ENCODE data around the gene PARVB.
A peak's percentile ranks its signal among the peaks of the same experiment; 100 is the strongest.

PARVB gene

DNA sequence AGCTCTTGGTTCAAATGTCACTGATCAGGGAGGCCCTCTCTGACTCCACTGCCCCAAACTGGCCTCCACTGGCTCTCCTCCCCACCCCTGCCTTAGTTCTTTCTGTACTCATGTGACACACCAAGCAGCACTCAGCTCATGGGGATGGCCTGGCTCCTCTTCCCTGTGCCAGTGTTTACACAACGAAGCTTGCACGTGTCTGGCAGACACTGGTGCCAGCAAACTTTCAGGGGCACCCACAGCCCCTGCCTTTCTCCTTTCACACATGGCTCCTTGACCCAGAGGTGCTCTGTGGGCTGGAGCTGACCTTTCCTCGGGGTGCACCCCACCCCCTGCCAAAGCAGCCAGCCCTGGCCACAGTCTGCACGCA lies 119.0 kb downstream of the PARVB start:
- H3K36me3 ChIP-seq (ENCODE audit: control insufficient read depth in 2 of 2, insufficient read depth in 2 of 2, low read length in 2 of 2), result peaks cover 0 to under 1% of the 10 kb centered on the region in 2 donors
- H3K27ac ChIP-seq (ENCODE audit: low read depth in 2 of 2, low read length in 2 of 2), result peak overlapping the region in 1 of 2 donors; percentile 23
- no peaks in the 10 kb centered on the region for H3K4me1 ChIP-seq (ENCODE audit: control insufficient read depth in 2 of 2, insufficient read depth in 2 of 2, low read length in 2 of 2)
- H3K27me3 ChIP-seq (ENCODE audit: control insufficient read depth in 2 of 2, insufficient read depth in 2 of 2, low read length in 2 of 2), result no peaks in the 10 kb centered on the region
- no peak overlapping the region for H3K4me3 ChIP-seq (ENCODE audit: low read length in 2 of 2)
- no peak overlapping the region for H3K9ac ChIP-seq (ENCODE audit: low read depth in 1 of 2, low read length in 2 of 2)
- no peaks in the 10 kb centered on the region for H3K9me3 ChIP-seq (ENCODE audit: control insufficient read depth in 2 of 2, low read length in 2 of 2)

DNA sequence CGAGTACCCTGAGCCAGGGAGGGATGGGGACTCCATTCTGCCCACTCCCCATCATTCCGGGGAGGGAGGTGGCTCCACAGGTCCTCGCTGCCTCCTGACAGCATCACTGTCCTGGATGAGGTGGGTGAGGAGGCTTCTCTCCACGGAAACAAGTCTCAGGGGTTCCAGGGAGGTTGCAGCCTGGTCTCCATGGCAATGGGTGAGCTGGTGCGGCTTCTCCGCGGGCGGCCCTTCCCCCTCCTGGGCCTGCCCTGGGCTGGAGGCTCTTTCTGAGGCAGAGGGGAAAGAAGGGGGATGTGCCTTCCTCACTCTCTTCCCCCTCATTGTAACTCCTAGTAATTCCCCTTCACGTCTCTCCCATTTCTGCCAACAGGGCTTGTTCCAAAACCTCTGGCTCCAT lies 119.5 kb downstream of the PARVB start:
- no peaks in the 10 kb centered on the region for H3K27me3 ChIP-seq (ENCODE audit: control insufficient read depth in 2 of 2, insufficient read depth in 2 of 2, low read length in 2 of 2)
- H3K27ac ChIP-seq (ENCODE audit: low read depth in 2 of 2, low read length in 2 of 2), result no peak overlapping the region
- H3K9me3 ChIP-seq (ENCODE audit: control insufficient read depth in 2 of 2, low read length in 2 of 2), result no peaks in the 10 kb centered on the region
- no peaks in the 10 kb centered on the region for H3K36me3 ChIP-seq (ENCODE audit: control insufficient read depth in 2 of 2, insufficient read depth in 2 of 2, low read length in 2 of 2)
- no peak overlapping the region for H3K4me3 ChIP-seq (ENCODE audit: low read length in 2 of 2)
- no peak overlapping the region for H3K9ac ChIP-seq (ENCODE audit: low read depth in 1 of 2, low read length in 2 of 2)
- no peaks in the 10 kb centered on the region for H3K4me1 ChIP-seq (ENCODE audit: control insufficient read depth in 2 of 2, insufficient read depth in 2 of 2, low read length in 2 of 2)

DNA sequence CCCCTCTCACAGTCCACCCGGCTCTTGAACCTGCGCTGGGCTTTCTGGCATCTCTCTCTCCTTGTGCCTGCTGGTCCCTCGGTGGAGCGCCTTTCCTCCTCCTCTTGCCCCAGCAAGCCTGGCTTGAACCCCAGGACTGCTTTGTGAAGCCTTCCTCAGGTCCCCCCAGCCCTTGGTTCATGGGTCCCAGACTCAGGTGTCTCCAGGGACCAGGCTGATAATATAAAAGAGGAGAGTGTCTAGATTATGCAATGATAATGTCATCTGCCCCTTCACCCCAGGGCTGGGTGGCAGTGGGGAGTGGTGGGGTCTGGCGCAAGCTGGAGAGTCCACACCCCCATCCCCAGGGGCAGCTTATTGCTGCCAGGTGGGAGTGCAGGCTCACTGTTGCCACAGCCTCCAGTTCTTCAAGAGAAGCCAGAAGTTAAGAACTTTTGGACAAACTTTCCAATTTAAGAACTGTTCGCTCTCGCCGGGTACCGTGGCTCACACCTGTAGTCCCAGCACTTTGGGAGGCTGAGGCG lies 120.0 kb downstream of the PARVB start:
- Histone ChIP-seq H3K9ac (ENCODE audit: low read depth in 1 of 2, low read length in 2 of 2) (no peak overlapping the region), H3K4me1 (ENCODE audit: control insufficient read depth in 2 of 2, insufficient read depth in 2 of 2, low read length in 2 of 2) (no peaks in the 10 kb centered on the region), H3K27ac (ENCODE audit: low read depth in 2 of 2, low read length in 2 of 2) (no peak overlapping the region)

DNA sequence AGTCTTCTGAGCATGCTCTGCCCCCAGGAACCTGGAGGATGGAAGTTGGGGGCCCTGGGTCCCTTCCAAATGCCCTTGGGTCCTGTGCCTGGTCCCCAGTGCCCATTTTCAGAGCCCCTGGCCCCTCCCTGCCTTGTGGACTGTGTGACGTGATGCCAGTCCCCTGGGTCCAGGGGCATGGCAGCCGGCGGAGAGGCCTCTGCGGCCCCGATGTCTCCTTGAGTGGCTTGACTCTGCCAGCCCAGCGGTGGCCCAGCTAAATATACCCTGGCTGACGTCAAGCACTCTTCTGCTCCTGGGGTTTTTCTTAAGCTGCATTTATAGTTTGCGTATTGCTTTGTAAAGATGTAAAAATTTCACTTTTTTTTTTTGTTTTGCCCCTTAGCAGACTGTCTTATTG lies 121.4 kb downstream of the PARVB start:
- H3K36me3 ChIP-seq (ENCODE audit: control insufficient read depth in 2 of 2, insufficient read depth in 2 of 2, low read length in 2 of 2), result no peaks in the 10 kb centered on the region
- no peaks in the 10 kb centered on the region for H3K9me3 ChIP-seq (ENCODE audit: control insufficient read depth in 2 of 2, low read length in 2 of 2)
- no peaks in the 10 kb centered on the region for H3K27me3 ChIP-seq (ENCODE audit: control insufficient read depth in 2 of 2, insufficient read depth in 2 of 2, low read length in 2 of 2)
- no peaks in the 10 kb centered on the region for H3K4me1 ChIP-seq (ENCODE audit: control insufficient read depth in 2 of 2, insufficient read depth in 2 of 2, low read length in 2 of 2)
- H3K9ac ChIP-seq (ENCODE audit: low read depth in 1 of 2, low read length in 2 of 2), result no peak overlapping the region
- H3K4me3 ChIP-seq (ENCODE audit: low read length in 2 of 2), result no peak overlapping the region
- no peak overlapping the region for H3K27ac ChIP-seq (ENCODE audit: low read depth in 2 of 2, low read length in 2 of 2)

More for the DNA sequence above, 120.0 kb downstream of the PARVB start:
- Histone ChIP-seq H3K9me3 (ENCODE audit: control insufficient read depth in 2 of 2, low read length in 2 of 2) (no peaks in the 10 kb centered on the region), H3K27me3 (ENCODE audit: control insufficient read depth in 2 of 2, insufficient read depth in 2 of 2, low read length in 2 of 2) (no peaks in the 10 kb centered on the region), H3K4me3 (ENCODE audit: low read length in 2 of 2) (no peak overlapping the region), H3K36me3 (ENCODE audit: control insufficient read depth in 2 of 2, insufficient read depth in 2 of 2, low read length in 2 of 2) (no peaks in the 10 kb centered on the region)

DNA sequence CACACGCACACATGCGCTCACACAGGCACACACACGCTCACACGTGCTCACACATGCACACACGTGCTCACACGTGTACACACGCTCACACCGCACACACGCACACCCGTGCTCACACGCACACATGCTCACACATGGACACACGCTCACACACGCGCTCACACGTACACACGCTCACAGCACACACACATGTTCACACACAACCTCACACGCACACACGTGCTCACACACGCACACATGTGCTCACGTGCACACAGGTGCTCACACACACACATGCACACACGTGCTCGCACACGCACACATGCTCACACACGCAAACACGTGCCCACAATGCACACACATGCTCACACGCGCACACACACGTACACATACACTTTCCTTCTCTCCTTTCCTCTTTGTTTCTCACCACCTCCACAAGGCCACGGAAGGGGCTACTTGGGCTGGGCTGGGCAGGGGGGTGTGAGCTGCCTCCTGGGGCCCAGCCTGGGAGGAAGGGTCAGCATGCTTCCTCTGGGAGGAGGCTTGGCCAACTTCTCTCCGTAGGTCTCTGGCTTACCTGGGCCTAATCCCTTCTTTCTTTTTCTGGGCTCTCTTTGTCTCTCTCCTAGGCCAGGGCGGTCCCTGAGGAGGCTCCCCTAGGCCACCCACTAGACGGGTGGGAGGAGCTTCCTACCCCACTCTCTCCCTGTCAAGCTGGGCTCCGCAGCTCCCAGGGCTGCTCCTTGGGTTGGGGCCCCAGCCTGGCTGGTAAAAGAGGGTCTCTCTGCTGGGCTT lies 122.2 kb downstream of the PARVB start:
- no peaks in the 10 kb centered on the region for H3K4me1 ChIP-seq (ENCODE audit: control insufficient read depth in 2 of 2, insufficient read depth in 2 of 2, low read length in 2 of 2)
- H3K27me3 ChIP-seq (ENCODE audit: control insufficient read depth in 2 of 2, insufficient read depth in 2 of 2, low read length in 2 of 2), result no peaks in the 10 kb centered on the region
- no peaks in the 10 kb centered on the region for H3K9me3 ChIP-seq (ENCODE audit: control insufficient read depth in 2 of 2, low read length in 2 of 2)
- H3K27ac ChIP-seq (ENCODE audit: low read depth in 2 of 2, low read length in 2 of 2), result no peak overlapping the region
- H3K4me3 ChIP-seq (ENCODE audit: low read length in 2 of 2), result no peak overlapping the region
- H3K36me3 ChIP-seq (ENCODE audit: control insufficient read depth in 2 of 2, insufficient read depth in 2 of 2, low read length in 2 of 2), result no peaks in the 10 kb centered on the region
- no peak overlapping the region for H3K9ac ChIP-seq (ENCODE audit: low read depth in 1 of 2, low read length in 2 of 2)

DNA sequence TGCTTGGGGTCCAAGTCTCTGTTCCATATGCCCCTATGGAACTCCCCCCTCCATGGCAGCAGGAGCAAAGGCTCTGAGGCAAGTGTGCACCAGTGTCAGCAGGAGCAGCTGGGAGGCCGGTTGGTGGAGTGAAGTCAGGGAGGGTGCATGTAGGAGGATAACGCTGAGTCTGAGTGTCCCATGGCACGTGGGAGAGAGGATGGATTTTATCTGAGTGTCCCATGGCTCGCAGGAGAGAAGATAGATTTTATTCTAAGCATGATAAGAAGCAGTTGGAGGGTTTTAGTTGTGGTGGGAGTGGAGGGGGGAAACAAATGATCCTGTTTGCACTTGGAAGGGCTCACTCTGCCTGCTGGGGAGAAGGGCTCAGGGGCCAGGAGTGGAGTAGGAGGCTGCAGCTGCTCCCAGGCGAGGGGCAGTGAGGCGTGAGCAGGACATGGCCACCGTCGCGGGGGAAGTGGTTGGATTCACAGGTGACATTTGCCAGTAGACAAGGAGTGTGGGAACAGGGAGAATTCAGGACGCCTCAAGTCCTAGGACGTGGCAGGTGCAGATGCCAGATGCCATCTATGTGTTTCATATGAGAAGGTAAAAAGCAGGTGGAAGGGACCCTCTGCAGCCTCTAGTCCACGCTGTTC lies 123.0 kb downstream of the PARVB start:
- H3K9me3 ChIP-seq (ENCODE audit: control insufficient read depth in 2 of 2, low read length in 2 of 2), result no peaks in the 10 kb centered on the region
- H3K4me3 ChIP-seq (ENCODE audit: low read length in 2 of 2), result no peak overlapping the region
- H3K36me3 ChIP-seq (ENCODE audit: control insufficient read depth in 2 of 2, insufficient read depth in 2 of 2, low read length in 2 of 2), result no peaks in the 10 kb centered on the region
- no peak overlapping the region for H3K27ac ChIP-seq (ENCODE audit: low read depth in 2 of 2, low read length in 2 of 2)
- H3K4me1 ChIP-seq (ENCODE audit: control insufficient read depth in 2 of 2, insufficient read depth in 2 of 2, low read length in 2 of 2), result no peaks in the 10 kb centered on the region
- no peaks in the 10 kb centered on the region for H3K27me3 ChIP-seq (ENCODE audit: control insufficient read depth in 2 of 2, insufficient read depth in 2 of 2, low read length in 2 of 2)
- no peak overlapping the region for H3K9ac ChIP-seq (ENCODE audit: low read depth in 1 of 2, low read length in 2 of 2)

DNA sequence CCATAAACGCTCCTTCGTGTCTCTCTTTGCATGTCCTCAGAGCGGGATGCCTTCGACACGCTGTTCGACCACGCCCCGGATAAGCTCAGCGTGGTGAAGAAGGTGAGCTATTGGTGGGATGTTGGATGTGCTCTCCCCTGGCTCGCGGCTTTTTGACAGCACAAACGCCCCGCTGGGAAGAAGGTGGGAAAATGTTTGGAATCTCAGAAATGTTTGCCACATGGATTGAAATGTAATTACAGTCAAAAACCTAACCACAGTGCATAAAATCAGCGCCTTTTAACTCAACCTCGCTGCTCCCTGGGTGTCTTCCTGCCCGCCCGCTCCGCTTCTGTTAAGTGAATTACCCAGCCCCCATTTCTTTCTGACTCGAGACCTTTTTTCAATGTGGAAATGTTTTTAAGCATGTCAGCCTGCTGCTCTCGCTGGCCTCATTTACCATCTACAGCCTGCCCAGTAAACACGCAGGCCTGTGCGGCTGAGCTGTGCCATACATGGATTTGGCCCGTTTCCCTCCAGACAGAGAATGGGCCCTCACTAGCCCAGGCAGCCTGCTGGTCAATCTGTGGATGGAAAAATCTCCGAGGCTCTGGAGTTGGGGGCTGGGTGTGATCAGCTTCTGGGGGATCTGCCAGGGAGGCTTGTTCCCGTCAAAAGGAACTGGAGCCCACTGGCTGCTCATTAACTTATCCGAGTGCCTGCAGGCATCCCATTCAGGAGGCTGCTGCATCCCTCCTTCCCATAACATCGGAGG lies 123.9 kb downstream of the PARVB start:
- no peak overlapping the region for H3K27ac ChIP-seq (ENCODE audit: low read depth in 2 of 2, low read length in 2 of 2)
- no peaks in the 10 kb centered on the region for H3K4me1 ChIP-seq (ENCODE audit: control insufficient read depth in 2 of 2, insufficient read depth in 2 of 2, low read length in 2 of 2)
- no peaks in the 10 kb centered on the region for H3K9me3 ChIP-seq (ENCODE audit: control insufficient read depth in 2 of 2, low read length in 2 of 2)
- H3K9ac ChIP-seq (ENCODE audit: low read depth in 1 of 2, low read length in 2 of 2), result no peak overlapping the region
- H3K4me3 ChIP-seq (ENCODE audit: low read length in 2 of 2), result no peak overlapping the region
- no peaks in the 10 kb centered on the region for H3K36me3 ChIP-seq (ENCODE audit: control insufficient read depth in 2 of 2, insufficient read depth in 2 of 2, low read length in 2 of 2)
- H3K27me3 ChIP-seq (ENCODE audit: control insufficient read depth in 2 of 2, insufficient read depth in 2 of 2, low read length in 2 of 2), result no peaks in the 10 kb centered on the region

DNA sequence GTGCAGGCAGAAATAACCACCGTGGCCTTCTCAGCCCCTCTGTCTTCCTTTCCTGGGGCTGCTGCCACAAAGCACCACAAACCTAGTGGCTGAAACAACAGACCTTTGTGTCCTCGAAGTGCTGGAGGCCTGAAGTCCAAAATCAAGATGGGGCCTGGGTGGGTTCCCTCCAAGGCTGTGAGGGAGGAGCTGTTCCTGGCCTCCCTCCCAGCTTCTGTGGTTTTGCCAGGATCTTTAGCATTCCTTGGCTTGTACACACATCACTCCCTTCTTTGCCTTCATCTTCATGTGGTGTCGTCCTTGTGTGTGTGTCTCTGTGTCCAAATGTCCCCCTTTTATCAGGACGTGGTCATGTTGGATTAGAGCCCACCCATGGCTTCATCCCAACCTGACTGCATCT lies 127.6 kb downstream of the PARVB start:
- Histone ChIP-seq H3K4me3 (ENCODE audit: low read length in 2 of 2) (no peak overlapping the region), H3K36me3 (ENCODE audit: control insufficient read depth in 2 of 2, insufficient read depth in 2 of 2, low read length in 2 of 2) (no peaks in the 10 kb centered on the region), H3K9me3 (ENCODE audit: control insufficient read depth in 2 of 2, low read length in 2 of 2) (no peaks in the 10 kb centered on the region), H3K27ac (ENCODE audit: low read depth in 2 of 2, low read length in 2 of 2) (no peak overlapping the region), H3K9ac (ENCODE audit: low read depth in 1 of 2, low read length in 2 of 2) (no peak overlapping the region), H3K27me3 (ENCODE audit: control insufficient read depth in 2 of 2, insufficient read depth in 2 of 2, low read length in 2 of 2) (no peaks in the 10 kb centered on the region), H3K4me1 (ENCODE audit: control insufficient read depth in 2 of 2, insufficient read depth in 2 of 2, low read length in 2 of 2) (no peaks in the 10 kb centered on the region)

DNA sequence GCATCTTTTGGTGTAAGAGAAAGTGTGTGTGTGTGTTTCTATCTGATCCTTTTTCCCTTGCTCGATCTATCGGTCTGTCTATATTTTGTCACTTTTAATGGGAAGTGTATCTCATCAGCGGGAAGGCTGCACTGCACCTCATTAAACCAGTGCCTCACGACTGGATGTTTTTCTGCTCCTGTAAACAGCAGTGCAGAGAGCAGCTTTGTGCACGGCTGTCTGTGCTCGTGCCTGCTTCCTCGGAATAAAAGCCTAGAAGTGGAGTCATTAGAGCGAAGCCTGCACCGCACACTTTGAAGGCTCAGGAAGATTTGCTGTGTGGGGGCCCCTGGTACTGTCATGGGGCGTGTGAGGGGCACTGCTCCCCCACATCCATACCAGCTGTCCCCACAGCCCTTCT lies 129.6 kb downstream of the PARVB start:
- H3K27me3 ChIP-seq (ENCODE audit: control insufficient read depth in 2 of 2, insufficient read depth in 2 of 2, low read length in 2 of 2), result no peaks in the 10 kb centered on the region
- H3K9me3 ChIP-seq (ENCODE audit: control insufficient read depth in 2 of 2, low read length in 2 of 2), result no peaks in the 10 kb centered on the region
- no peak overlapping the region for H3K9ac ChIP-seq (ENCODE audit: low read depth in 1 of 2, low read length in 2 of 2)
- no peaks in the 10 kb centered on the region for H3K36me3 ChIP-seq (ENCODE audit: control insufficient read depth in 2 of 2, insufficient read depth in 2 of 2, low read length in 2 of 2)
- no peak overlapping the region for H3K27ac ChIP-seq (ENCODE audit: low read depth in 2 of 2, low read length in 2 of 2)
- no peaks in the 10 kb centered on the region for H3K4me1 ChIP-seq (ENCODE audit: control insufficient read depth in 2 of 2, insufficient read depth in 2 of 2, low read length in 2 of 2)
- H3K4me3 ChIP-seq (ENCODE audit: low read length in 2 of 2), result no peak overlapping the region

DNA sequence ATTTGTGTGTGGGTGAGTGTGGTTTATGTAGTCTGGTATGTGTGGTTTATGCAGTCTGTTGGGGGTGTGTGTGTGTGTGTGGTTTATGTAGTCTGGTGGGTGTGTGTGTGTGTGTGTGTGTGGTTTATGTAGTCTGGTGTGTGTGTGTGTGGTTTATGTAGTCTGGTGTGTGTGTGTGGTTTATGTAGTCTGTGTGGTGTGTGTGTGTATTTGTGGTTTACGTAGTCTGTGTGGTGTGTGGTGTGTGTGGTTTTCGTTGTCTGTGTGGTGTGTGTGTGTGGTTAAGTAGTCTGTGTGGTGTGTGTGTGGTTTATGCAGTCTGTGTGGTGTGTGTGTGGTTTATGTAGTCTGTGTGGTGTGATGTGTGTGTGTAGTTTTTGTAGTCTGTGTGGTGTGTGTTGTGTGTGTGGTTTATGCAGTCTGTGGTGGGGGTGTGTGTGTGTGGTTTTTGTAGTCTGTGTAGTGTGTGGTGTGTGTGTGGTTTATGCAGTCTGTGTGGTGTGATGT lies 130.4 kb downstream of the PARVB start:
- Histone ChIP-seq H3K27me3 (ENCODE audit: control insufficient read depth in 2 of 2, insufficient read depth in 2 of 2, low read length in 2 of 2) (no peaks in the 10 kb centered on the region), H3K9me3 (ENCODE audit: control insufficient read depth in 2 of 2, low read length in 2 of 2) (no peaks in the 10 kb centered on the region), H3K27ac (ENCODE audit: low read depth in 2 of 2, low read length in 2 of 2) (no peak overlapping the region), H3K4me1 (ENCODE audit: control insufficient read depth in 2 of 2, insufficient read depth in 2 of 2, low read length in 2 of 2) (no peaks in the 10 kb centered on the region), H3K4me3 (ENCODE audit: low read length in 2 of 2) (no peak overlapping the region), H3K9ac (ENCODE audit: low read depth in 1 of 2, low read length in 2 of 2) (no peak overlapping the region), H3K36me3 (ENCODE audit: control insufficient read depth in 2 of 2, insufficient read depth in 2 of 2, low read length in 2 of 2) (no peaks in the 10 kb centered on the region)

All from mucosa of rectum (tissue), 2 donors.